SKM-1 (cell line): ENCODE measurements around the gene TMED9.
A peak's percentile ranks its signal among the peaks of the same experiment; 100 is the strongest.

Experiments
- DNase-seq: peaks from one replicate; lab custom pipeline; 2025; ENCODE audit not compliant: unreplicated experiment; lab: John Stamatoyannopoulos, UW

The TMED9 gene

GRCh38 chr5:177576169-177576568 is 15.8 kb upstream of the TMED9 start:
- no peak for DNase-seq

GRCh38 chr5:177578316-177578715 is 13.7 kb upstream of the TMED9 start:
- DNase-seq: no peak

GRCh38 chr5:177588413-177588909 is 3.5 kb upstream of the TMED9 start:
- no peak for DNase-seq

- no peak for DNase-seq
Observed at GRCh38 chr5:177590406-177590805, 1.6 kb upstream of the TMED9 start.

- no peak for DNase-seq
Observed at GRCh38 chr5:177591690-177592009, 353 bp upstream of the TMED9 start.

- DNase-seq: no peak
Observed at GRCh38 chr5:177592905-177593304, 902 bp downstream of the TMED9 start.

- DNase-seq: no peak
Observed at GRCh38 chr5:177593511-177593910, 1.5 kb downstream of the TMED9 start.

- no peak for DNase-seq
Observed at GRCh38 chr5:177594071-177594470, 2.1 kb downstream of the TMED9 start.

GRCh38 chr5:177595026-177595585 is 3.1 kb downstream of the TMED9 start:
- DNase-seq: no peak

- DNase-seq: no peak
Observed at GRCh38 chr5:177595991-177596774, 4.2 kb downstream of the TMED9 start.

GRCh38 chr5:177596775-177597238 is 4.8 kb downstream of the TMED9 start:
- no peak for DNase-seq

GRCh38 chr5:177598477-177598876 is 6.5 kb downstream of the TMED9 start:
- no peak for DNase-seq

- peak; percentile 59 for DNase-seq
Observed at GRCh38 chr5:177599731-177600507, 7.9 kb downstream of the TMED9 start, which contains the start of gene B4GALT7. Gene B4GALT7 (plus strand): TSS chr5:177600132. CDS start chr5:177600211, 79 bp downstream.

- DNase-seq: no peak
Observed at GRCh38 chr5:177600508-177601018, 8.6 kb downstream of the TMED9 start.

GRCh38 chr5:177601126-177601525 is 9.1 kb downstream of the TMED9 start:
- no peak for DNase-seq

GRCh38 chr5:177601577-177602457 is 9.8 kb downstream of the TMED9 start:
- no peak for DNase-seq

- DNase-seq: no peak
Observed at GRCh38 chr5:177602458-177602830, 10.4 kb downstream of the TMED9 start.

GRCh38 chr5:177603631-177604030 is 11.6 kb downstream of the TMED9 start:
- no peak for DNase-seq

GRCh38 chr5:177604116-177604521 is 12.1 kb downstream of the TMED9 start:
- DNase-seq: no peak

- DNase-seq: no peak
Observed at GRCh38 chr5:177604656-177605055, 12.7 kb downstream of the TMED9 start.

- no peak for DNase-seq
Observed at GRCh38 chr5:177605078-177605477, 13.1 kb downstream of the TMED9 start.
